Measurements from ENCODE around the gene C3orf49.

C3orf49 gene

DNA sequence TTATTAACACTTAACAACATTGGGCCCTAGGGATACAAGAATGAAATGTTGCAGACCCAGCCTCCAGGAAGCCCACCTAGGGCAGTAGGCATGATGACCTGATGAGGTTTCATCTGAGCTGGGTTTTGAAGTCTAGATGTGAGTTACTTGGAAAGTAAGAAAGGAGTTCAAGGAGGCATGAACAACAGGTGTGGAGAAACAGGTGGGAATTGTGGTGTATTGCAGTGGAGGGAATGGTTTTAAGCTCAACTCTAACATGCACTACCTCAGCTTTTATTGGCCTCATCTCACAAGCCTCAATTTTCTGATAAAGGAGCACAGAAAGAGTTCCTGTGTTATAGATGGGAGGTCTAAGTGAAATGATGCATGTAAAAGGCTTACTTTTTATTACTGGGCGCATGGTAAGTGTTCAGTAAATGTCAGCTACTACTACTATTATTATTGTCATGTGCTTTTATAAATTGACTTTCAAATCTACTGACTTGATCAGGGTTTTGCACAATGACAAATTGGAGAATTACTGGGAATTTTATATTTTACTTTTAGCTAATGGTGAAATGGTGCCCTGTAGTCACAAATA is 73.8 kb downstream of the C3orf49 start:
- no peak for DNase-seq

DNA sequence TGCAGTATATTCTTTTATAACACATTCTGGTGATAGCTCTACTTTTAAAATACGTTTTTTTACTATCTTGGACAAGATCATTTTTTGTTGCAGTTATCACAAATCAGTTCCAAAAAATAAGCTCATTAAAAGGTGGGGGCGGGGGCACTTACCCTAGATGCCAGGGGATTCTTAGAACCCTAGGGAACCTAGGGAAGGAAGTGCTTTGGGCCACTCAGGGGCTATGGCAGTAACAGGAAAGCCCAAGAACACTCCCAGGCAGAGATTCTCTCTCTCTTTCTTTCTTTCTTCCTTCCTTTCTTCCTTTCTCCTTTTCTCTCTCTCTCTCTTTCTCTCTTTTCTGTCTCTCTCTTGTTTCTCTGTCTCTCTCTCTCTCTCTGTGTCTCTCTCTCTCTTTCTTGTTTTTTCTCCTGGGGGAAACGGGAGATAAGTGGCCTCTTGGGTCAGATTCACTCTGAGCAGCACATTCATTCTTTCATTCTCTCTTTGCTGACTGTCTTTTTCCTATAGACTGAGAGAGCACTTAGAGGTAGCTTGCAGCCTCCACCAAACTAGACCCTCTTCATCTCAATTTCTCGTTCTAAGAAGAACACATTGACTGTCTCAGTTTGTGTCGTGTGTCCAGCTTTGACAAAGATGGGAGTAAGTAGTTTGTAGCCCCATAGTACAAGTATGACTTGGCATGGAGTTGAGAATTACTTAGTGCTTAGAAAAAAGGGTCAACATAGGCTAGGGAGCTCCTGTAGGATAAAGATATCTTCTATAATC is 76.5 kb downstream of the C3orf49 start:
- no peak for DNase-seq

DNA sequence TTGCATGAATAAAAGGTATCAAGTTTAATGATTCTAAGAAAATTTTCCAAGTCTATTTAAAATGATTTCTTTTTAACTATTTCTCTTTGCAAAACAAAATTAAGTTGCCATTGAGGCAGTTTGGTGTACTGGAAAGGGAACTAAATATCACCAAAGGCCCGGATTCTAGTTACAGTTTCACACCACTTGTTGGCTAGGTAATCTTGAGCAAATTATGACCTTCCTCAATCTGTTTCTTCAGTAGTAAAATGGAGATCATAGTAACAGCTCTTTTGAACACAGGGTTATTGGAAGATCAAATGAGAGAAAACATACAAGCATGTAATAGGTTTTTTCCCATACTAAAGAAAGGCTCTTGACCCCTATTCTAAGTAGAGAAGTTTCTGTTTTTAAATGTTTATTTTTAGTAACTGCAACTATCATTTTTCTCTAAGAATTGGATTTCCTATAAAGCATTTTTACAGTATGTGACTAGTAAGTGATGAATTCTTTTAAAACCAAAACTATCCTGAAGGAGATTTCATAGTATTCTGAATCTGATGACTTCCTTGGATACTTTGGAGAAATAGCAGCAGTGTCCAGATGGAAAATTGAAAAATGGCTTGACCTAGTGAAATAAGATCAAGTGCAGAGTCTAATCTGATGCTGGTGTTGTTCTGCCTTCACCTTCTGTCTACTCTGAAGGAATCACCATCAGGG is 77.4 kb downstream of the C3orf49 start:
- no peak for DNase-seq

Data from activated T-cell treated with anti-CD3 and anti-CD28 coated beads for 4 hours (primary cell).